ENCODE results near the gene ECM1. TPM values are rescaled to one million over a fixed set of nuclear protein-coding genes. Genes with fewer than 3 reads are reported as not detected.

The ECM1 gene
- total RNA-seq, 4 donors from 2014 or later: 4.2 to 11.3 (median 7.0) TPM

DNA sequence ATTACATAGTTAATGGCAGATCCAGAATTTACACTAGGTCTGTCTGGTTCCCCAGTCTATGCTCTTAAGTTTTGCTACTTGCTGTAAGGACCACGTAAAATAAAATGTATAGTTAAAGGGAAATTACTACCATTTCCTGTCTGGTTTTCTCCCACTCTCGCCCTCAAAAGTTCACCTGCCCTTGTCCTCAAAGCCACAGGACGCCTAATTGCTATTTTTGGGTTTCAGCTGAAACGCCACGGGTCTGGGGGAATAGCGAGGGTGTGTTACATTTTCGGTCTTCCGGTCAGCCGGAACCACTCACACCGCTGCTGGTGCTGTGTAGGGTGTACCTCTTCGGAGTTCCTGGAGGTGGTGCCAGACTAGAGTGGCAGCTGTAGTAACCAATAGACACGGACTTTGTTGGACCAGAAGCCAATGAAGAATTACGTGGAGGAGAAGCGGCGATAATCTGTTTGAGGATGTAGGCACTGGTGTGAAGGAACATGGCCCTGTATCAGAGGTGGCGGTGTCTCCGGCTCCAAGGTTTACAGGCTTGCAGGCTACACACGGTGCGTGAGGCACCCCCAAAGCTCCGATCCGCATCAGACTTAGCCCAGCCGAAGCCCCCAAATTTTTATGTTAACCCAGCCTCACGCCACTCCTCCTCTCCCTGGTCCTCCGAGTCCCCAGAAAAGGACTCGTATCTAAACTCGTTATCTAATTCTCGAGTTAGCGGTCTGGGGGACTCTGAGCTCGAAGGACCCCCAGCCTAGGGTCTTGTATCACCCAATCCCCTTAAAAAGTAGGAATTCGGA, 20.7 kb upstream of the ECM1 start, which contains the start of gene TARS2:
Gene TARS2, plus strand, starts transcription at position 454 of the 797 bp plus-strand sequence. Its CDS starts 32 bp downstream, at position 486.
- peak within 1 kb of the TSS; percentile 49 to 74 (median 50) for H3K27ac ChIP-seq
- H3K4me3 ChIP-seq (replicated peaks in 1 of 3): peak within 1 kb of the TSS; percentile 7 to 90 (median 81)
- WGBS, 2 donors: 0 to 1% methylated on average over 30 of the region's 30 CpGs
- H3K27me3 ChIP-seq: no peaks in the 10 kb centered on the region
- H3K36me3 ChIP-seq: peaks cover 7 to 16% of the 10 kb centered on the region in 2 donors
- no peaks in the 10 kb centered on the region for H3K9me3 ChIP-seq
- peak; percentile 95 for DNase-seq
- TF ChIP-seq POLR2A (IDR thresholded peaks at IDR 0.05): peak in 1 of 2 donors; percentile 66
- TF ChIP-seq, protein P1, sequence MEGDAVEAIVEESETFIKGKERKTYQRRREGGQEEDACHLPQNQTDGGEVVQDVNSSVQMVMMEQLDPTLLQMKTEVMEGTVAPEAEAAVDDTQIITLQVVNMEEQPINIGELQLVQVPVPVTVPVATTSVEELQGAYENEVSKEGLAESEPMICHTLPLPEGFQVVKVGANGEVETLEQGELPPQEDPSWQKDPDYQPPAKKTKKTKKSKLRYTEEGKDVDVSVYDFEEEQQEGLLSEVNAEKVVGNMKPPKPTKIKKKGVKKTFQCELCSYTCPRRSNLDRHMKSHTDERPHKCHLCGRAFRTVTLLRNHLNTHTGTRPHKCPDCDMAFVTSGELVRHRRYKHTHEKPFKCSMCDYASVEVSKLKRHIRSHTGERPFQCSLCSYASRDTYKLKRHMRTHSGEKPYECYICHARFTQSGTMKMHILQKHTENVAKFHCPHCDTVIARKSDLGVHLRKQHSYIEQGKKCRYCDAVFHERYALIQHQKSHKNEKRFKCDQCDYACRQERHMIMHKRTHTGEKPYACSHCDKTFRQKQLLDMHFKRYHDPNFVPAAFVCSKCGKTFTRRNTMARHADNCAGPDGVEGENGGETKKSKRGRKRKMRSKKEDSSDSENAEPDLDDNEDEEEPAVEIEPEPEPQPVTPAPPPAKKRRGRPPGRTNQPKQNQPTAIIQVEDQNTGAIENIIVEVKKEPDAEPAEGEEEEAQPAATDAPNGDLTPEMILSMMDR (IDR thresholded peaks at IDR 0.05): peak in 4 of 6 experiments; percentile 27 to 43 (median 39)
- H3K4me1 ChIP-seq: peaks cover 6 to 7% of the 10 kb centered on the region in 2 donors
- intact Hi-C loops (cut with DNase I): no loop called here

DNA sequence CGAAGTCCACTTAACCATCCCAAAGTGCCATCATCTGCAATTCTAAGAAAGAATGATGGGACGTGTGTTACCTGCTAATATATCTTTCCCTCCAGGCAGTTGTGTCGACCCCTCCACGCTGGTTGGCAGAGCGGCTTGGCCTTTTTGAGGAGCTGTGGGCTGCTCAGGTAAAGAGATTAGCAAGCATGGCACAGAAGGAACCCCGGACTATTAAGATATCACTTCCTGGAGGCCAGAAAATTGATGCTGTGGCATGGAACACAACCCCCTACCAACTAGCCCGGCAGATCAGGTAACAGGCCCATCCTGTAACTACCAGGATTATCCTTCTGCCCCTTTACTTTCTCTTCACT, 20.2 kb upstream of the ECM1 start:
- H3K9me3 ChIP-seq: no peaks in the 10 kb centered on the region
- intact Hi-C loops (cut with DNase I): no loop called here
- 6 to 7% methylated on average over 7 of the region's 7 CpGs for WGBS, 2 donors
- H3K36me3 ChIP-seq: peaks cover 11 to 22% of the 10 kb centered on the region in 2 donors
- peak overlapping the region; percentile 7 to 90 (median 81) for H3K4me3 ChIP-seq (replicated peaks in 1 of 3)
- H3K27ac ChIP-seq: peak overlapping the region in 2 of 3 donors; percentile 49 to 74
- peaks cover 6 to 7% of the 10 kb centered on the region in 2 donors for H3K4me1 ChIP-seq
- DNase-seq: no peak
- no peak for TF ChIP-seq POLR2A (IDR thresholded peaks at IDR 0.05)
- TF ChIP-seq, protein P1 (IDR thresholded peaks at IDR 0.05): no peak
- H3K27me3 ChIP-seq: no peaks in the 10 kb centered on the region

DNA sequence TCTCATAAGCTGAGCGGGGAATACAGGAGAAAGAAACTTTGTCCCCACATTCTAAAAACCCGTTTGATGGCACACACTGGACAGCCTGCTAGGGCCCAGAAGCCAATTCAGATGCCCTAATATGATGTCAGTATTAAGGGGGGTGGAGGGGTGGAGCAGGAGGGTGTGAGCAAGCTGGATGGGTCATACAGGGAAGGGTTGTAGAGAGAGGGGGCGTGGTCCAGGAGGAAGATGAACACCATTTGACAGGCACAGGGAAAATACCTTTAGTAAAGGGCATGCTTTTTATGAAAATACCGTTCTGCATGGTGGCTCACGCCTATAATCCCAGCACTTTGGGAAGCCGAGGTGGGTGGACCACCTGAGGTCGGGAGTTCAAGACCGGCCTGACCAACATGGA, 14.7 kb upstream of the ECM1 start:
- no peaks in the 10 kb centered on the region for H3K9me3 ChIP-seq
- peaks cover 1% of the 10 kb centered on the region in 2 donors for H3K4me1 ChIP-seq
- TF ChIP-seq, protein P1 (IDR thresholded peaks at IDR 0.05): no peak
- TF ChIP-seq POLR2A (IDR thresholded peaks at IDR 0.05): no peak
- H3K27me3 ChIP-seq: no peaks in the 10 kb centered on the region
- DNase-seq: no peak
- 97 to 99% methylated on average over 8 of the region's 8 CpGs for WGBS, 2 donors
- no peak overlapping the region for H3K4me3 ChIP-seq (replicated peaks in 1 of 3)
- no peak overlapping the region for H3K27ac ChIP-seq
- intact Hi-C loops (cut with DNase I): no loop called here
- peaks cover 24 to 35% of the 10 kb centered on the region in 2 donors for H3K36me3 ChIP-seq

DNA sequence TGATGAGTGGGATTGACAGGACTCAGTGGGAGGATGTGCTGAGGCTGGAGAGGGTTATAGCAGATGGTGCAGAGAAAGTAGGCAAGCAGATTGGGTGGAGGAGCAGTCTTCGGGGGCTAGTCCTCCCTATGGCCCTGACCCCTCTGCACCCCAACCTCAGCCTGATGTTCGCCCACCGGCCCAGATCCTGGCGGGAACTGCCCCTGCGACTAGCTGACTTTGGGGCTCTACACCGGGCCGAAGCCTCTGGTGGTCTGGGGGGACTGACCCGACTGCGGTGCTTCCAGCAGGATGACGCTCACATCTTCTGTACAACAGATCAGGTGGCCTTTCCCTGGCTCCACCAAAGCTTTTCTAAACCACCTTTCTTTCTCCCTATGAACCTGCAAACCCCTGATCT, 9.6 kb upstream of the ECM1 start:
- intact Hi-C loops (cut with DNase I): no loop called here
- 95 to 98% methylated on average over 10 of the region's 10 CpGs for WGBS, 2 donors
- Histone ChIP-seq H3K27ac (no peak overlapping the region), H3K4me1 (no peaks in the 10 kb centered on the region), H3K9me3 (no peaks in the 10 kb centered on the region), H3K4me3 (replicated peaks in 1 of 3) (no peak overlapping the region), H3K27me3 (no peaks in the 10 kb centered on the region), H3K36me3 (peaks cover 18 to 24% of the 10 kb centered on the region in 2 donors)
- DNase-seq: no peak
- TF ChIP-seq POLR2A (IDR thresholded peaks at IDR 0.05): no peak
- TF ChIP-seq, protein P1 (IDR thresholded peaks at IDR 0.05): no peak

DNA sequence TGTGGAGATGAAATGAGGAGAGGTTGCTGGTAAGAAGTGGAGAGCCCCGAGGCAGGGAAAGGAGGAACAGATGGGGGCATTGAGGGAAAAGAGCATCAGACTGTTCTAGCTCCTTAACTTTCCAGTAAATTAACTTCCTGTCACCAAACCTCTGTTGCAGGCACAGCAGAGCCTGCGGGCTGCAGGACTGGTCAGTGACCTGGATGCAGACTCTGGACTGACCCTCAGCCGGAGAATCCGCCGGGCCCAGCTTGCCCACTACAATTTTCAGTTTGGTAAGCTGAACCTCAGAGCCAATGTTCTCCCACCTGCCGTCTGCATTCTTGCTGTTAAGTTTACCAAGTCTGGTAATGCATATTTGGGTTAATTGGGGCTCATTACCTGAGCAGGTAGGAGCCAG, 2.5 kb upstream of the ECM1 start:
- intact Hi-C loops (cut with DNase I): no loop called here
- WGBS, 2 donors: 87 to 88% methylated on average over 6 of the region's 6 CpGs
- peaks cover 16 to 17% of the 10 kb centered on the region in 2 donors for H3K36me3 ChIP-seq

More for the DNA sequence above, 2.5 kb upstream of the ECM1 start:
- TF ChIP-seq, protein P1 (IDR thresholded peaks at IDR 0.05): no peak
- no peak for TF ChIP-seq POLR2A (IDR thresholded peaks at IDR 0.05)
- Histone ChIP-seq H3K4me3 (replicated peaks in 1 of 3) (no peak overlapping the region), H3K27me3 (no peaks in the 10 kb centered on the region), H3K27ac (no peak overlapping the region), H3K9me3 (no peaks in the 10 kb centered on the region), H3K4me1 (no peaks in the 10 kb centered on the region)
- no peak for DNase-seq
